HepG2 (cell line): ENCODE measurements around the gene EEF1AKMT1. TPM values are rescaled to one million over a fixed set of nuclear protein-coding genes. Genes with fewer than 3 reads are reported as not detected.
A peak's percentile ranks its signal among the peaks of the same experiment; 100 is the strongest.

Source experiments
- ARID5B ChIP-seq: IDR thresholded peaks from 2 replicates; pipeline ENCODE4 v1.4.0; 2020; ENCODE audit warnings: mild to moderate bottlenecking, missing genetic modification reagents
- ATF1 ChIP-seq: IDR thresholded peaks from 2 replicates; pipeline ENCODE4 v1.6.1; 2016; ENCODE audit warnings: mild to moderate bottlenecking, control low read depth
- MTERF4 ChIP-seq: sonication (generic); formaldehyde crosslinking; IDR thresholded peaks from 2 replicates; pipeline ENCODE4 v1.8.0; 2023; ENCODE audit warnings: mild to moderate bottlenecking, missing genetic modification reagents
- PHF5A ChIP-seq: IDR thresholded peaks from one replicate; pipeline ENCODE4 v1.6.1; 2018; ENCODE audit warnings: low read depth, missing genetic modification reagents; ENCODE audit not compliant: unreplicated experiment
- PRPF4 ChIP-seq: fragments of 200-400 bp; formaldehyde crosslinking; IDR thresholded peaks from 2 replicates; pipeline ENCODE4 v1.6.1; 2016; ENCODE audit warnings: low read length, low read depth; ENCODE audit not compliant: poor library complexity, severe bottlenecking
- ZNF101 ChIP-seq: sonication (generic); formaldehyde crosslinking; IDR thresholded peaks from 2 replicates; pipeline ENCODE4 v1.4.0; 2020; ENCODE audit warnings: mild to moderate bottlenecking, low read depth, missing genetic modification reagents, borderline replicate concordance
- ZNF280D ChIP-seq: sonication (generic); formaldehyde crosslinking; IDR thresholded peaks from 2 replicates; pipeline ENCODE4 v1.5.1; 2020; ENCODE audit warnings: mild to moderate bottlenecking, missing genetic modification reagents
- ZNF318 ChIP-seq: sonication (generic); formaldehyde crosslinking; IDR thresholded peaks from 2 replicates; pipeline ENCODE4 v1.4.0; 2020; ENCODE audit warnings: mild to moderate bottlenecking, missing genetic modification reagents
- ZNF329 ChIP-seq: sonication (generic); formaldehyde crosslinking; IDR thresholded peaks from 2 replicates; pipeline ENCODE4 v1.9.0; 2021; ENCODE audit warnings: low read depth, mild to moderate bottlenecking, missing genetic modification reagents
- ZNF335 ChIP-seq: sonication (generic); formaldehyde crosslinking; IDR thresholded peaks from 2 replicates; pipeline ENCODE4 v1.4.0; 2020; ENCODE audit warnings: missing genetic modification reagents
- ZNF34 ChIP-seq: sonication (generic); formaldehyde crosslinking; IDR thresholded peaks from 2 replicates; pipeline ENCODE4 v1.4.0; 2020; ENCODE audit warnings: mild to moderate bottlenecking, missing genetic modification reagents, borderline replicate concordance
- polyA plus RNA-seq, 8 experiments: library from polyadenylated mRNA; depleted of rRNA in 3 of 8; stranded (reverse) in 7 of 8; unstranded in 1 of 8; fragments of >200 nt; fragmentation: Illumina TruSeq in 4 of 8; extraction: Trizol in 4 of 8; gene quantifications; 2 replicates each; pipeline versions ENCODE4 v1.2.1 to v1.2.3, GENCODE V29; 2011 to 2016; ENCODE audit warnings: low read depth in 4 of 8, missing spikeins in 1 of 8, mixed read lengths in 1 of 8; ENCODE audit not compliant: insufficient read depth in 1 of 8
- total RNA-seq, 5 experiments: library from RNA; depleted of rRNA; stranded (reverse); fragments of >200 nt; fragmentation: Illumina TruSeq; extraction: Trizol; gene quantifications; 2 replicates each; pipeline ENCODE4 v1.2.3, GENCODE V29; 2016; ENCODE audit warnings: low read depth in 1 of 5

EEF1AKMT1 gene
- total and polyA plus RNA-seq, 2 of the 13 experiments (the other 11 are each of a cell fraction or from before 2014, with no cell fraction given) = 6.0 to 16.1 TPM

- TF ChIP-seq ARID5B (CRISPR knock-in tag) (peak; percentile 31; the same call in 1 of the 2 replicates), ZNF34 (CRISPR knock-in tag) (no peak), ZNF318 (CRISPR knock-in tag) (no peak), MTERF4 (peak; percentile 99), ZNF335 (CRISPR knock-in tag) (peak; percentile 26; the same call in 1 of the 2 replicates), ZNF329 (CRISPR knock-in tag) (peak; percentile 74; the same call in 1 of the 2 replicates), ZNF101 (CRISPR knock-in tag) (no peak), ATF1 (CRISPR knock-in tag) (no peak), PHF5A (CRISPR knock-in tag) (peak; percentile 42), ZNF280D (CRISPR knock-in tag) (peak; percentile 95), PRPF4 (no peak)
Measured at GRCh38 chr13:20773194-20774080, at the start of gene EEF1AKMT1 (continued).
